HG02759 (cell line): Measurements from ENCODE around the gene STYXL1.

Experiments used
- ATAC-seq: cut with Tn5 transposase; IDR thresholded peaks from one replicate; pipeline ENCODE4 v1.9.1; 2021; ENCODE audit warnings: mild to moderate bottlenecking, moderate library complexity; ENCODE audit not compliant: unreplicated experiment

STYXL1 gene

DNA sequence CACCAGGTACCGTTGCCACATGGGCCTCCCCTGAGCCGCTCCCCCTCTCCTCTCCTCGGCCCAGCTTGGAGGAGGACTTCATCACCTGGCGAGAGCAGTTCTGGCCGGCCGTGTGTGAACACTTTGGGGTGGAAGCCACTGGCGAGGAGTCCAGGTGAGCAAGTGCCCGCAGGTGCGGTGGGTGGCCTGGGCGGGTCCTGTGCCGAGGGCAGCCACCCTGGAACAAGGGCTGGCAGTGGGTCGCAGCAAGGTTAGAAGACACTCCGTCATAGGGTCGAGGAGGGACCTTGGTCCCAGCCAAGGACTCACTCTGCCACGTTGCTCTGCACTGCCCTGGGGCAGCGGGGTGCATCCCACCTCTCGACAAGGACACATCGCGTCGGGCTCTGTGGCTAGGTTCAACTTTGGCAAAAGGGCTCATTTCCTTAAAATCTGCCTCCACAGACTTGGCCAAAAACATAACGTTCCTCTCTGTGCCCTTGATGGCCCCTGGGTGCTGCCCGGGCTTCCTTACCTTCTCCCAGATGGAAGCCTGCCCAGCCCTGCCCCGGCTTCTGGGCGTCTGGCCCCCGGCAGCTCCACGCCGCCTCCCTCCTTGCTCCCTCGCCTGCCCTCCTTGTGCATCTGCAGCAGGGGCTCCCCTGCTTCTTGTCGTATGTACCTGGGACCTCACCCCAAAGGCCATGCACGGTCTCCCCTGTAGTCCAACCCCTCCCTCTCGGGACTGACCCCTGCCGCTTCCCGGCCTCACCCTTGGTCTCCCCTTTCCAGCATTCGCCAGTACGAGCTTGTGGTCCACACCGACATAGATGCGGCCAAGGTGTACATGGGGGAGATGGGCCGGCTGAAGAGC is 66.1 kb downstream of the STYXL1 start:
- ATAC-seq, result no peak

DNA sequence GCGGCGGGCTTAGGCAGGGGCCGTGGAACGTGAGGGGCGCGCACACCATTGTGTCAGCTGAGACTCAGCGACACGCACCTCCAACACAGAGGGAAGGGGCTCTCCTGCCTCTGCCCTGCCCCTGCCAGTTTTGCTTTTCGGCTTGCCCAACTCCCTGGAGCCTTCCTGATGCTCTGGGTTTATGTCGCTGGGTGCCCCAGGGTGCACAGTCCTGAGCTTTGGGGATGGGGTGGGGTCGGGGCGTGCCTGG is 66.7 kb downstream of the STYXL1 start:
- no peak for ATAC-seq

DNA sequence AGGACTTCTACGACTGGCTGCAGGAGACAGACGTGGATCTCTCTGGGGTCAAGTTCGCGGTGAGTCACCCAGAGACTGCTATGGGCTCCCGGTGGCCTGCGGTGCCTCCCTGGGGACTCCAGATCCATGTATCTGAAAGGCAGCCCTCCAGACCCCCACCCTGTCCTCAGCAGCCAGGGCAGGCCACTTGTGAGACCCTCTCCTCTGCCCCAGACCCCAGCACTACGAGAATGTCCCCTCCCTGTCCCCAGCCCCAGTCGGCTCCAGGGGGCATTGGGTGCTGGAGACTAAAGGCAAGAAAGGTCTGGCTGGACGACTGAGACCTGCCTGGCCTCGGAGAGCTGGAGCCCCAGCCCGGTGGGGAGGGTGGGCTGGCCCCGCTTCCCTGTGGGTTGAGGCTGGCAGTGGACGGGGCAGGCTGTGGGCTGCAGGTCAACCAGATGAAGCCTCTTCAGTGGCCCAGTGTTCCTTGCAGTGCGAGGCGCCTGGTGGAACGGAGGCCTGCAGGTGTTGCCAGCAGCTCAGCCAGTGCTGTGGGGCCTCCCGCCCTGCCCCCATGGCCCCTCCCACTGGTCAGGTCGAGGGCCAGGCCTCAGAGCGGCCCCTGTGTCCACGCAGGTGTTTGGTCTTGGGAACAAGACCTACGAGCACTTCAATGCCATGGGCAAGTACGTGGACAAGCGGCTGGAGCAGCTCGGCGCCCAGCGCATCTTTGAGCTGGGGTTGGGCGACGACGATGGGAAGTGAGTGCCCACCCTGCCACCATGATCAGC is 67.2 kb downstream of the STYXL1 start:
- ATAC-seq, result no peak

DNA sequence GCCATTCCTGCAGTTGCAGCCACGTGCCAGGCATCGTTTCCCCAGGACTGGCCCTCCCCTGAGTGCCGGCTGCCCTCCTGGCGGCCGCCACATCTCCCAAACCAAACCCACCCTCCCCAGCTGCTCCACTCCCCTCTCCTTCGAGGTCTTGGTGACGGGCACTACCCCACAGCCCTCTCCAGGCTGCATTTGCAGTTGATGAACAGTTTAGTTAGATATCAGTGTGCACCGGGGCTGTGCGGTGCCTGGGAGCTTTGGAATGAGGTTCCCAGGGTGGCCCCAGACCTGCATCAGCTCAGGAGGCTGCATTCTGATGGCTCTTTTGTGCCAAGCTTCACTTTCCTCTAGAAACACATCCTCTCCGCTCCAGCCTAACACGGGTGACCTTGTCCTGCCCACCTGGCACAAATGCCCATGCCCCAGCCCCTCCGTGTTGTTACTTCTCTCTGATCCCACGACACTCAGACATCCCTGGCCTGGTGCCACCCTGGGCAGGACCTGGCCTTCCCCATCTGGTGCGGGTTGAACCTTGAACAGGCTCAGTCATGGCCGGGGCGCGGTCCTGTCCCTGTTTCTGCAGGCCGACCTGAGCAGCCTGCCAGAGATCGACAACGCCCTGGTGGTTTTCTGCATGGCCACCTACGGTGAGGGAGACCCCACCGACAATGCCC is 67.9 kb downstream of the STYXL1 start:
- no peak for ATAC-seq

DNA sequence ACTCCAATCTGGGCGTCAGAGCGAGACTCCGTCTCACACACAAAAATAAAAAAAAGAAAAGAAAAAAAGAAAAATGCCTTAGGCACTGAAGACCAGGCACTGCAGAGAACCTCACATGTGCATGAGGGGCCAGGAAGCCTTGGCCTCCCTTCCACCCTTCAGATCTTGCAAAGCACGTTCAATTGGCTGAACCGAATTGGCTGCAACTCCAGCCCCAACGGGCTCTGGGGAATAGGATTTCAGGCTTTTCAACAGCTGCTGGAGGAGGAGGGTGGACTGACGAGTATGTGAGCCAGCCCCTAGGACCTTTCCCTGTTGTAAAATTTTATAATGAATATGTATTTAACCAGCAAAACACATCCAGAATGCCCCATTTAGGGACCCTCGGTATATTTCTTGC is 70.1 kb downstream of the STYXL1 start:
- no peak for ATAC-seq

DNA sequence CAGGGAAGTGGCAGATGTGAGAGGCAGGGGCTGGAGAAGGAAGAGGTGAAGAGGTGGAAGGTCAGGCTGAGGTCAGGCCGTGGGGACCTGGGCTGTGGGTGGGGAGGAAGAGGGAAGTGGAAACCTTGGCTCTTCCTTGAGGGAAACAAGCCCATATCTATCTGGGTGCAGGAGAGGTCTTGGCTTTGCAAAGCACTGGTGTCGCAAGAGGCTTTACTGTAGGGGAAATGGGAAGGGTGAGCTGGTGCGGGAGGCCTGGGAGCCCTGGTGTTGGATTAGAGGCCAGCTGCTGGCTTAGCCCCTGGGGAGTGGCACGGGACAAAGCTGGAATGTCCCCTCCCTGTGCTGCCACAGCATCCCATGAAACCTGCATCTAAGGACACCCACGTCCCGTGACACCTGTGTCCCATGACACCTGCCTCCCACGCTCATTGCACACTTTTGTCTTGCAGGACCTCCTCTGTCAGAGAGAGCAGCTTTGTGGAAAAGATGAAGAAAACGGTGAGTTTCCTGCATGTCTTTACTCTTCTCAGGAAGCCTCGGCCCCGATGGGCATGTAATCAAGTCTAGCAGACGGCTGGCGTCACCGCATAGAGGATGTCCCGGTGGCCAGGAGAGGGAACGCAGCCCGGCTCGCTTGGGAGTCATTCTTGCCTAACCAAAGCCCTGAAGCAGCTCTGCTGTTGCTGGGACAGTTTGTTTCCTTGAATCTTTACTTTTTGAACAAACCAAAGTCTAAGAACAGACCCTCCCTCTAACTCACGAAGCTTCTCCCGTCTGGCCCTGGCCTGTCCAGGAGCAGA is 75.6 kb downstream of the STYXL1 start:
- no peak for ATAC-seq

DNA sequence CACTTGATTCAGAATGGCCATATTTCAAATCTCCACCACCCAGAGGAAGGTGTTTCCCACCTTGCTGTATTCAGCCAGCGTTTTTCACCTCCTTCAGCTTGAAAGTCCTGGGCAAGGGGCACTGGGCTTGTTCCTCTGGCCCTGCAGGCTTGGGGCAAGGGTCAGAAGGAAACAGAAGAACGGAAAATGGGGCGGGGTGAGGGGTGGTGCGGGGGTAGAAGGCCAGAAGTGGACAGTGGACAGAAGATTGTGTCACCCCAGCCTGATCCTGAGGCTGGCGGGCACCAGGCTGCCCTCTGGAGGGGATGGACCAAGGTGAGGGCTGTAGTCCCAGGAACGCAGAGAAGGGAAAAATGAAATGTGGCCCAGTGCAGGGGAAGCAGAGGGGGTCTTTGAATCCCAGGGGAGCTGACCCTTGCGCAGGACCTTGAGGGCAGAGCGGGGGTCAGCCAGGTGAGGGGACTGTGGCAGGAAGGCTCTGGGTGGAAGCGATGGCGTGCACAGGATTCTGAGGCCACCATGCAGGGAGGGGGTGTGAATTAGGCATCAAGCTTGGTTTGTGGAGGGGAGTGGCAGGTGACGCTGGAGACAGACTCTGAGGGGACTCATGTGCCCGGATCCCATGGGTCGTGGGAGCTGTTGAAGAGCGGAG is 76.4 kb downstream of the STYXL1 start:
- no peak for ATAC-seq

DNA sequence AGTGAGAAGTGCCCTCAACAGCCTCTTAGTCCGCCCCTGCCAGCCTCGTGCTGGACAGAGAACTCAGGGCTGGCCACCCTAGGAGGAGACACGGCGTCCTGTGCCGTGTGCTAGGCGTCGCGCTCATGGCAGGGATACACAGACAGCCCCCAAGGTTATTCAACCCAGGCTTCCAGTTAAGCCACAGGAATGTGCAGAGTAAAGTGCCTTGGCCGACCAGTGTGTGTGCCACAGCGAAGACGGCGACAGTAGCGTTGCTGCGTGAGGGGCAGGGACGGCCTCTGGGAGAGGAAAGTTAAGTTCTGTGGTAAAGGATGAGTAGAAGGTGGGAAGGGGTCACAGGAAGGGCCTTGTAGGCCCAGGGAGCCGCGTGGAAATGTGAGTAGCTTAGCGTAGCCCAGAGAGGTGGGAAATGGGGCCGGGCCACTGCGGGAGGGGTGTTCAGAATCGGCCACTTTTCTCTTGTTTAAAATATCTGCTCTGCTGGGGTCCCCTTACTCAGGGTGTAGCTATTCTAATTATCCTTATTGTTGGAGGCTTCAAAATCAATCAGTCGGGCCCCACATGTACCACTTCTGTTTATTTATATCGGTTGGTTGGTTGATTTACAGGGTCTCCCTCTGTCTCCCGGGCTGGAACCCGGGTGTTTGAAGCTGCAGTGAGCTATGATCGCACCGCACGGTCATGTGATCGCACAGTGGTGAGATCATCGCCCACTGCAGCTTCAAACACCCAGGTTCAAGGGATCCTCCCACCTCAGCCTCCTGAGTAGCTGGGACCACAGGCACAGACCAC is 77.9 kb downstream of the STYXL1 start:
- no peak for ATAC-seq

DNA sequence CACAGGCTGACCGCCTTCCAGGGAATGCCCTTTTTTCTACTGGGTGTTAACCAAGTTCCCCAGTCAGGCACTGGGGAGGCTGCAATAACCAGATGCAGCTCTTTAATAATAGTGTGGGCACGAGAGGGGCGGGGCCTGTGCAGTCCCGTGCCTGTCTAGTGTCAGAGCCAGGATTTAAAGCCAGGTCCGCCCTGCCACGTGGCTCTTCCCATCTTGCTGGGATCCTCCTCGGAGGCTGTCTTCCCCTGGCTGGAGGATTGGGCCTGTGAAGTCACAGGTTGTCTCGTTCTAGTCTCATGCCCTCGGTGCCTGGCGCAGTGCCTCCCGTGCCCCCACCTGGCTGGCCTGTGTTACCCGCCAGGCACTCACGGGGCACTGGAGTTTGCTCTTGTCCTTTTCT is 78.6 kb downstream of the STYXL1 start:
- no peak for ATAC-seq

DNA sequence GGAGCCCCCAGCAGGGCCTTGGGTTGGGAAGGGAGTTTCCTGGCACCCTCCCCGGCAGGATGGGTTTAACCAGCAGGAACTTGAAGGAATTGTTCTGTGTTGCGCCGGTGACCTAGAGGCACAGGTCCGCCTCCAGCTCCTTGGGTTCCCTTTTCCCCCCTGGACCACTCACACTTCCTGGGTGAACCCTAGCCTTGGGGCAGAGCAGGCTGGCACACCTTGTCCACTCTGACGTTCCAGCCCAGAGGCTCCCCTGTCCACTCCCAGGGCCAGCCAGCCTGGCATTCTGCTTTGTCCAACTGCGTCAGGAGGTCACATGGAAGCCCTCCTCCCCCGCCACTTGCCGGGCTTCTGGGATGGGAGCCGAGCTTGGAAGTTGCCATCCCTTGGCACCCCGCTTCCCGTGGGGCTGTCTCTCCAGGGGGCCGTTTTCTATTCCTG is 79.2 kb downstream of the STYXL1 start:
- ATAC-seq, result no peak

DNA sequence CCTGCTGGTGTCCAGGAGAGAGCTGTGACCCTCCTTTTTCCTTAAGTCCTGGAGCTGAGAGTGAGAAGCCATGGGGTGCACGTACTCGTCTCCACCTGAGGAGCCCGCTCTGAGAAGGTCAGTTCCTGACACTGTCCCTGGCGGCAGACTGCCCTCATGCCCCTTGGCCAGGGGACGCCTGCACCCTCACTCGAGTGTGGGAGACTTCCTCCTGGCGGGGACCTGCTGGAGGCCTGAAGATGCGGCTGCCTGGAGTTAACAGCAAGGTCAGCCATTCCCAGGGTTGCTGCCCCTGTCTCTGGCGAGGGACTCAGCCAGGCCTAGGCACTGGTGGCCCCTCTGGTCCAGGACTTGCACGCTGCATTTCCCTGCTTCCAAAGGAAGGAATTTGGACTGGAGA is 79.8 kb downstream of the STYXL1 start:
- ATAC-seq, result no peak

DNA sequence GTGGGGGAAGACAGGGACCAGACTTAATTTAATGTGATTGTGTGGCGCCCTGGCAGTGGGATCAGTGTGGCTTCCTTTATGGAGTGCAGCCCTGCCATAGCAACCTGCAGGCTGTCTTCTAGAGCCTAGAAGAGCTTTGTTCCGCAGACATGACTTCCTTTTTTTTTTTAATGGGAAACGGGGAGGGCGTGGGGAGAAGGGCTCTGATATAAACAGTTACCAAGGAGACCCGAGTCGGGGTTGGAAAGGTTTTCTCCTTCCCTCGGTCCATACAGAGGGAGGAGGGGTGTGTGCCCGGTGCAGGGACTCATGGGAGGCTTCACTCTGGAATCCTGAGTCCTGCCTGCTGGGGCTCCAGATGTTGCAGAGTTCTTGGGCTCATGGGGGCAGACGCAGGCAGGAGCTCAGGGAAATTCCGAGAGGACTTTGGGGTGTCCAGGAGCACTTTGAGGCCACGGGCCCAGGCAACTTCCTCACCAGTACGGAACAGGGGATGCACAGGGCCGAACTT is 80.3 kb downstream of the STYXL1 start:
- no peak for ATAC-seq

DNA sequence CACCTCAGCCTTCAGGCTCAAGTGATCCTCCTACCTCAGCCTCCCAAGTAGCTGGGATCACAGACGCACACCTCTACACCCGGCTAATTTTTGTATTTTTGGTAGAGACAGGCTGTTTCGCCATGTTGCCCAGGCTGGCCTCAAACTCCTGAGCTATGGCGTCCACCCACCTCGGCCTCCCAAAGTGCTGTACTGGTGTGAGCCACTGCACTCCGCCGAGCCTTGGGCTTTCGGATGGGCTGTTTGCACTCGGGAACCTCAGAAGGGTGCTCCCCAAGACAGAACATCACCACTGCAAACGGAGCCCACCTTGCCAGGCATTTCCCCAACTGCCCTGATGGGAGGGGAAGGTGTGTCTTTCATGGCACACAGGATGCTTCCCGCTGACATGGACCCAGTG is 80.7 kb downstream of the STYXL1 start:
- ATAC-seq, result no peak

DNA sequence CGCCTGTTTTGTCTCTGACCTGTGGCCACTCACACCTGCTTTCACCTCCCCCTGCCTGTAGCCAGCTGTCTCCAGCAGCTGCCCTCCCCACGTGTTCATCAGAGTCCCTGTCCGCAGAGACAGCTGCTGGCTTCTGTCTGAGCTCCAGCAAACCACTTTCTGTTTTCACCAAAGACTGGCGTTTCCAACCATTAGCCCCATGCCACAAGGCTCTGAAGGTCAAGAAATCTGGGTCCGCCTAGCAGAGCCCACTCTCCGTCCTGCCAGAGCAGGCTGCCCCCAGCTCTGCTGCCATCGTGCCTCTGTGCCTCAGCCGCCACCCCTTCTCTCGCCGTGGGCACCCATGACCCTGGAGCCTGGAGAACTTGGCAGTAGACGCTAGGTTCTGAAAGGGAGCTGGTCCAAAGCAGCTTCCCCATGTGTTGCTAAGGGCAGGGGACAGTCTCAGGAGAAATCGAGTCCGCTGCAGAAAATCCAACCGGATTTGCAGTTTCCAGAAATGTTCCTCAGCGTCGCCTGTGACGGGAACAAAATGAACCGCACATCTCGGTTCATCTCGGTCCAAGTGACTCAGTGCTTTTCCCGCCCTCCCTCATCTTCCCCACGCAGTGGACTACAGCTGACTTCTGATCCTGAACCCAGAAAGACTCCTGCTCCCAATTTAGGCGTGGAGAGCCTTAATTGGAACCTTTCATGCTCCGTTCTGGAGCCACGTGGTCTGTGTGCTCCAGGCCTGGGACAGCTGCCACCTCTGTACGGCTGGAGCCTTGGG is 81.4 kb downstream of the STYXL1 start:
- ATAC-seq, result no peak

DNA sequence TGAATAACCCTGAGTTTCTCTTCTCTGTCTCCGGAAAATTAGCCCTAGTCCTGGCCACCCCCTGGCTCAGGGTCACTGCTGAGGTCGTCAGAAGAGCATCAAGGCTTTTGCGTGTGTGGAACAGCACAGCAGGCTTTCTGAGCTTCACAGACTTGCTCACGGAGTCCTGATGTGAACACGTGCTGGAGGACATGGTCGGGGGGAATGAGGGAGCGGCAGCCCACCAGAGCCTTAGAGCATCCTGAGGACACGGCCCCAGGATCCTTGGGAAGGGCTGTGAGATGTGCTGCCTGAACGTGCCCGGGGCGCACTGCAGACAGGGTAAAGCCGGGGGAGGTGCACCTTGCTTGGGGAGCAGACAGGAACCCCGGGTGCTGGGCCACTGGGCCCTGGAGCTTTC is 82.2 kb downstream of the STYXL1 start:
- no peak for ATAC-seq

DNA sequence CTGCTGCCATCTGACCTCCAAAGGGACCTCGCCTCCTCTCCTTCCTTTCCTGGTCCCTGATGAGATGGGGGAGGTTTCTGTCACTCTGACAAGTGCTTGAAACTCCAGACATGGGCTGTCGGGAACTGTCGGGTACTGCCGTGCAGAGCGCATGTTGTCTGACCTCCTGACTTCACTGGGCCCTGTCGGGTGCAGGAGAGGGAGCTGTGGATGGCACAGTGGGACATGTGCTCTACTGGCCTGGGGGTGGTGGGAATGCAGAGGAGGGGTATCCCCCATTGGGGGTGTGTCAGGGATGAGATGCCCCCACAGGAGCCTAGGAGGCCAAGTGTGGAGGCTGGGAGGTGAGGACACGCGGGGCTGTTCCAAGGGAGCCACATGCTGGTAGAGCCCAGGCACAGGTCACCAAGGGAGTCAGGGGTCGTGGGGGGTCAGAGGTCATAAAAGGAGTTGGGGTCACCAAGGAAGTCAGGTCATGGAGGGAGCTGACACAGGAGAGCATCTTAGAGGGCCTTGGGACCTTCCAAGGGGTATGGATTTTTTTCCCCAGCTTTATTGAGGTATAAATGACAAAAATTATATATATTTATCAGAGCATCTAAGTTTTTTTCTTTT is 84.3 kb downstream of the STYXL1 start:
- ATAC-seq, result no peak

DNA sequence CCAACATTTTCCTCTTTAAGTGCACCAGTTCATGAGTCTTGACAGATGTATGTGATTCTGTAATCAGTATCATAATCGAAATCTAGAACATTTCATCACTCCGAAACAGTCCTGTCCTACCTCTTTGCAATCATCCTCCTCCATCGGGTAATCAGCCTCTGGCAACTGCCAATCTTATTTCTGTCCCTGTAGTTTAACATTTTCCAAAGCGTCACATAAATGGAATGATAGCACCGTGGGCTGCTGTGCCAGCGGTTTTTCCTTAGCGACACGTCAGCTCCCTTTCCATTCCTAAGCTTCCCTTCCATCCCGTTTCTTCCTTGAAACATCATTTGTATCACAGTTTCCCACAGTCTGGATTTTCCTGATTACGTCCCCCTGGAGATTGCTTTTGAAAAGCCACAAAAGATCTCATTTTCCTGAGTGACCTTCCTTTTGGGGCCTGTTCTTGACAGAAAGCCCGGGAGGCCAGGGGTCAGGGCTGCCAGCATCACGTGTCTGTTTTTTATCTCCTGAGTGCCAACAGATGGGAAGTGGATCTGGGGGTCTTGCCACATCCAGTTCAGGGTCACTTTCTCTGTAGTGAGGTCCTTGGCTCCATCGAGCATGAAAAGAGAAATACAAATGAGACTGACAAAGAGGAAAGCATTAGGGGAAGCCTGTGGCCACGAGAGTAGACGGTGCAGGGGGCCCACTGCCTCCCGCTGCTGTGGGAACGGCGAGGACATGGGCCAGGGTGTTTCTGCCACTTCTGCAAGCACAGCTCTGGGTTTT is 85.0 kb downstream of the STYXL1 start:
- no peak for ATAC-seq

DNA sequence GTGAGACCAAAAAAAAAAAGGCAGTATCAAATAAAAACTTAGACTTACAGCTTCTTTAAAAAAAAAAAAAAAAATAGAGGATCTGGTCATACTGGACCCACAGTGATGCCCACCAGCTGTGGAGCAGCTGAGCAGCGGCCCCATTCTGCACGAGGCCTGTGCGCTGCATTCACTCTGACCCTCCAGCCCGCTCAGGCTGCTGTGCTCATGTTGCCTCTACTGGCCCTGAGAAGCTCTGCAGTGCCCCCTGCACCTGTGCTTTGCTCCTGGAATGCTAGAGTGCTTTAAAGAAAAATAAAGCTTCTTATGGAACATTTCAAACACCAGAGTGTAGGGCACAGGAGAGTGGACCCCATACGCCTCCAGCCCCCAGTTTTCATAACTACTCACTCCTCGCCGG is 86.6 kb downstream of the STYXL1 start:
- no peak for ATAC-seq
